SKM-1 (cell line): ENCODE data around the gene DXO.

Source experiments
- DNase-seq: peaks from one replicate; lab custom pipeline; 2025; ENCODE audit not compliant: unreplicated experiment; lab: John Stamatoyannopoulos, UW

Gene DXO

DNA sequence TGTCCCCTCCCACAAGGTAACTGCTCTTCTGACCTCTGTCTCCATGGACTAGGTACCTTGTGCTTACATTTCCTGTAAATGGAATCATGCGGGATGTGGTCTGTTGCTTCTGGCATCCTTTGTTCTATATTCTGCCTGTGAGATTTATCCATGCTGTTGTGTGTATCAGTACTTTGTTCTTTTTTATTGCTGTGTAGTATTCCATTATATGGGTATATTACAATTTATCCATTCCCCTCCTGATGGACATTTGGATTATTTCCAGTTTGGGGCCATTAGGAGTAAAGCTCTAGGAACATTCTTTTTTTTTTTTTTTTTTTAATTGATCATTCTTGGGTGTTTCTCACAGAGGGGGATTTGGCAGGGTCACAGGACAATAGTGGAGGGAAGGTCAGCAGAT, 41.0 kb downstream of the DXO start:
- no peak for DNase-seq

DNA sequence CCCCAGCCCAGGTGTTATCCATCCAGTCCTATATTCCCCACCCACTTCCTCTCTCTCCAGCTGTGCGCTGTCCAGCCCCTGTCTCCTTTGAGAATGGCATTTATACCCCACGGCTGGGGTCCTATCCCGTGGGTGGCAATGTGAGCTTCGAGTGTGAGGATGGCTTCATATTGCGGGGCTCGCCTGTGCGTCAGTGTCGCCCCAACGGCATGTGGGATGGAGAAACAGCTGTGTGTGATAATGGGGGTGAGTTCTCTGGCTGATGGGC, 43.3 kb downstream of the DXO start:
- DNase-seq: no peak

DNA sequence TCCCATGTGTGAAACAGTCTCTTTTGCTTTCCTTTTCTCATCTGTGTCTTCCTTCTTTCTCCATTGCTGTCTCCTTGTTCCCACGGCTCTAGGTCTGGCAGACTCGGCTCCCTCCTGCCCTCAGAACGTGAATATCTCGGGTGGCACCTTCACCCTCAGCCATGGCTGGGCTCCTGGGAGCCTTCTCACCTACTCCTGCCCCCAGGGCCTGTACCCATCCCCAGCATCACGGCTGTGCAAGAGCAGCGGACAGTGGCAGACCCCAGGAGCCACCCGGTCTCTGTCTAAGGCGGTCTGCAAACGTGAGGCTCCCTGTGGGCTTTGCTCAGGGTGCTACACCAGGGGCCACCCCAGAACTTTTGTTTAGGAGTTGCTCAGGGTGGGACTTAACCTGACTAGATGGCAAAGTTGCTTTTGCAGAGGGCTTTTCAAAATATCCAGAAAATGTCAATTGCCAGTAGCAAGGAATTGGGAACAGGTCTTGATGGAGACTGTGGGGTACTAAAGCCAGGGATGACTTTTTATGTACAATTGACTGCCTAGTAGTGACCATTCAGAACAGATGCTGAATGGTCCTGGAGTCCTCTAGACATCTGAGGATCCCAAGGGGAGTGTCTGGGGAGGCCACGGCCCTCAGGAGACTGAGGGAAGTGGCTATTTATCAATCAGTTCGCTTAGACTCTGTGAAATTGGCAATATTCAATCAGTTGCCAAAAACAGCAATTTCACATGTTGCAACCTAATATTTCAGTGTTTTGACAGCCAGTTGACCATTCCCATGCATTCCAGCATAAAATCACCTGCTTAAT, 43.9 kb downstream of the DXO start:
- DNase-seq: no peak

DNA sequence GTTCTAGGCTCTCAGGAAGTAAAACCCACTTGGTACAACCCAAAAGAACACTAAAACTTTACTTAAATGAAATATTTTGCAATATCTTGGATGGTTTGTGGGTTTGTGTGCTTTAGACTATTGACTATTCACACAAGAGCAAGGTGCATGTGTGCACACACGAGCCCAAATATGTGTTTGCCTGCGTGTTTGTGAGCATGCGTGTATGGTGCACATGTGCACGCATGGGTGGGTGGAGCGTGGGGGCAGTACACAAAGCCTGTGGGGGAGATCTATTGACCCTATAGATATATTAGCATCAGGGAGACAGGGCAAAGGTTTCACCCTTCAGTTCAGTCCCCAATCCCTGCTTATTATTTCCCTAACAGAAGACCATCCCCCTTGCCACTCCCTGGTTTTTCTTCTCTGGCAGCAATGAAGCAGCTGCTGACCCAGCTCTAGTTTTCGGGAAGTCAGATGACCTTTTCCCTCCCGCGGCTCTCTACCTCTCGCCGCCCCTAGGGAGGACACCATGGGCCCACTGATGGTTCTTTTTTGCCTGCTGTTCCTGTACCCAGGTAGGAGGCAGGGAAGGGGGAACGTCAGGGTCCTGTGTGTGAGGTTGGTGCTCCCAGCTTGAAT, 44.6 kb downstream of the DXO start, which contains the start of gene C2:
C2 (plus strand) TSS at position 476 of the 621 bp plus-strand sequence; CDS start at position 512, 36 bp downstream.
- DNase-seq: no peak

DNA sequence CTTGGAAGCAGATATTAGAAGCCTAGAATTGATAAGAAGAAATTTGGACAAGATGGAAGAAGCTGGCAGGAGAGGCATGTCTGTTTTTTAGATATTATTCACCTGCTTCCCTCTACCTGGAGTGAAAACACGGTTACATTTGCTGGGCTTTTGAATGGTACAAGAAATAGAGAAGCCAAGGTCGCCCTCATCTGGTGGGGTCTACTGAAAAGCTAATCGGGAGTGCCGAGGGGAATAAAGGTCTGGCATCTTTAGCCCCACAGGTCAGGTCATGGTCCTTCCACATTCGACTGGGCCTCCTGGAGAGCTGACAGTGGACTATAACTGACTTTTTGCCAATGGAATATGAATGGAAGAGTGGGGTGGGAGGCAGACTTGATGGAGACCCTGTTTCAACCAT, 49.0 kb downstream of the DXO start:
- no peak for DNase-seq

DNA sequence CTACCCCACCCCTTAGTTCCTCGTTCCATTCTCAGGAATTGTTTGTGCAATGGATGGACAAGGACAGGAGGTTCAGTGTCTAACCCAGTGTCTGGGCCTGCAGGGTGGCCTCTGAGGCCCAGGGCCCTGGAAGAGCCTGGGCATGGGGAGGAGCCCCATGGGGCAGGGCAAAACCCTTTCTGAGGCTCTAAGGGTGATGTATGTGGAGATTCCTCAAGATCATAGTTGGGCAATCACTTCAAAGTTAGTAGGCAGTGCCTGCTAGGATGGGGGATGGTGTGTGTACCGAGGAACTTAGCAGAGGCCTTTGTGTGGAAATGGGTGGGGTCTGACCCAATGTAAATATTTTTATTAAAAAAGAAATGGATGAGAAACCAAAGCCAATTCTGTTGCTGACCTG, 51.1 kb downstream of the DXO start:
- DNase-seq: no peak
